Cortex of kidney (tissue), 1 donor: ENCODE results near the gene BAHCC1.

Experiments used
- DNase-seq: peaks from one replicate; lab custom pipeline; 2025; lab: John Stamatoyannopoulos, UW

Gene BAHCC1

GRCh38 chr17:81514739-81515529 lies 119.7 kb downstream of the BAHCC1 start:
- DNase-seq = no peak

- no peak for DNase-seq
Measured at GRCh38 chr17:81515530-81516041, 120.3 kb downstream of the BAHCC1 start.
